Mammary epithelial cell (primary cell): ENCODE results near the gene PTPN11.

Experiments
- CTCF ChIP-seq, 2 donors: IDR thresholded peaks in 1 of 2; conservative IDR thresholded peaks in 1 of 2; 2 replicates each; pipeline ENCODE4 v1.5.1; 2011 to 2012; ENCODE audit warnings: inconsistent platforms in 2 of 2, low read length in 2 of 2, mild to moderate bottlenecking in 2 of 2, control low read depth in 1 of 2, low read depth in 1 of 2; ENCODE audit not compliant: insufficient read depth in 1 of 2; ENCODE audit errors: extremely low read depth in 1 of 2
- EZH2 ChIP-seq: IDR thresholded peaks from 2 replicates; pipeline ENCODE4 v1.6.1; 2012; ENCODE audit warnings: low read length, inconsistent platforms, borderline replicate concordance

- TF ChIP-seq CTCF (conservative IDR thresholded peaks at IDR 0.05 in 1 of 2, IDR thresholded peaks at IDR 0.05 in 1 of 2; ENCODE audit: extremely low read depth in 1 of 2, insufficient read depth in 1 of 2, low read depth in 1 of 2, low read length in 2 of 2) (no peak), EZH2 (no peak)
Observed at GRCh38 chr12:112543751-112544150, 125.0 kb downstream of the PTPN11 start.
